Measurements from ENCODE around the gene CYP2B6.

- TF ChIP-seq POLR2A (IDR thresholded peaks at IDR 0.05), result no peak
- TF ChIP-seq, protein P1, sequence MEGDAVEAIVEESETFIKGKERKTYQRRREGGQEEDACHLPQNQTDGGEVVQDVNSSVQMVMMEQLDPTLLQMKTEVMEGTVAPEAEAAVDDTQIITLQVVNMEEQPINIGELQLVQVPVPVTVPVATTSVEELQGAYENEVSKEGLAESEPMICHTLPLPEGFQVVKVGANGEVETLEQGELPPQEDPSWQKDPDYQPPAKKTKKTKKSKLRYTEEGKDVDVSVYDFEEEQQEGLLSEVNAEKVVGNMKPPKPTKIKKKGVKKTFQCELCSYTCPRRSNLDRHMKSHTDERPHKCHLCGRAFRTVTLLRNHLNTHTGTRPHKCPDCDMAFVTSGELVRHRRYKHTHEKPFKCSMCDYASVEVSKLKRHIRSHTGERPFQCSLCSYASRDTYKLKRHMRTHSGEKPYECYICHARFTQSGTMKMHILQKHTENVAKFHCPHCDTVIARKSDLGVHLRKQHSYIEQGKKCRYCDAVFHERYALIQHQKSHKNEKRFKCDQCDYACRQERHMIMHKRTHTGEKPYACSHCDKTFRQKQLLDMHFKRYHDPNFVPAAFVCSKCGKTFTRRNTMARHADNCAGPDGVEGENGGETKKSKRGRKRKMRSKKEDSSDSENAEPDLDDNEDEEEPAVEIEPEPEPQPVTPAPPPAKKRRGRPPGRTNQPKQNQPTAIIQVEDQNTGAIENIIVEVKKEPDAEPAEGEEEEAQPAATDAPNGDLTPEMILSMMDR (IDR thresholded peaks at IDR 0.05), result no peak
These were observed 28.6 kb upstream of the CYP2B6 start for GRCh38 chr19:40962460-40962961.
